Psoas muscle (tissue), 8 donors: Measurements from ENCODE around the gene GTF2E1. TPM values are rescaled to one million over a fixed set of nuclear protein-coding genes. Genes with fewer than 3 reads are reported as not detected.

ENCODE experiments used
- ATAC-seq, 4 donors: fragments of 200-7000 bp; cut with Tn5 transposase; one replicate each; pipeline ENCODE4 v1.9.1; 2020; ENCODE audit warnings: moderate library complexity in 3 of 4, mild to moderate bottlenecking in 2 of 4
- DNase-seq, 2 donors: peaks; one replicate each; pipeline ENCODE4 v3.0.0-alpha.2; 2020
- H3K27ac ChIP-seq: fragments of 200-600 bp; one replicate; pipeline ENCODE4 v1.8.0; 2022
- H3K27me3 ChIP-seq, 3 donors: fragments of 200-600 bp in 1 of 3; one replicate each; pipeline versions ENCODE4 v1.6.1 to v1.8.0; 2013 to 2022; ENCODE audit warnings: low read length in 2 of 3, mild to moderate bottlenecking in 2 of 3, moderate library complexity in 1 of 3; ENCODE audit not compliant: insufficient read depth in 3 of 3
- H3K36me3 ChIP-seq, 2 donors: fragments of 200-600 bp in 1 of 2; one replicate each; pipeline versions ENCODE4 v1.6.1 to v1.8.0; 2013 to 2022; ENCODE audit warnings: low read depth in 1 of 2, mild to moderate bottlenecking in 1 of 2, moderate library complexity in 1 of 2; ENCODE audit not compliant: insufficient read depth in 1 of 2
- H3K4me1 ChIP-seq: fragments of 200-600 bp; one replicate; pipeline ENCODE4 v1.8.0; 2022
- H3K4me3 ChIP-seq: fragments of 200-600 bp; one replicate; pipeline ENCODE4 v1.8.0; 2022; ENCODE audit warnings: mild to moderate bottlenecking
- H3K9me3 ChIP-seq: fragments of 200-600 bp; one replicate; pipeline ENCODE4 v1.8.0; 2022
- CTCF ChIP-seq: fragments of 200-600 bp; IDR thresholded peaks from one replicate; pipeline ENCODE4 v1.8.0; 2022; ENCODE audit warnings: antibody characterized with exemption
- WGBS, 3 donors: extraction: QIAGEN DNeasy Blood & Tissue Kit; methylation state at CpG; one replicate each; pipeline versions ENCODE4 v1.1.6 to v1.1.7; 2013; 5-methylcytosine and 5-hydroxymethylcytosine counted together
- intact Hi-C, 2 donors: fragments of 100-400 bp; cut with DNase I; formaldehyde crosslinking; loops; one replicate each; pipeline versions ENCODE4 v1.11.0 to v1.14.2; 2022
- polyA plus RNA-seq, 3 donors: library from polyadenylated mRNA; stranded (reverse); fragments of 200-250 nt; gene quantifications; one replicate each; pipeline ENCODE4 v1.2.3, GENCODE V29; 2013
- total RNA-seq, 4 donors: library from RNA; stranded (reverse); fragmentation: NEBNext Ultra II Directional in 2 of 4; extraction: Animal tissue kit (Norgen Biotek cat#: 25700) in 2 of 4; gene quantifications; one replicate each; pipeline versions ENCODE4 v1.2.1 to v1.2.4, GENCODE V29; 2021 to 2023
- donor health status: healthy with polysubstance abuse.
- donor health status: DM: no; HTN: no; CAD: no; lungs with moderate emphysema.
- donor health status: Bipolar disorder and iron deficiency.
- donor health status: healthy.
- donor health status: DM: yes; HTN: yes; CAD: no.
- donor health status: DM: no; HTN: no; CAD: no.
- donor health status: DM: no; HTN: no; CAD: no.
- donor health status: DM: yes; HTN: yes; CAD: no.

Gene GTF2E1
- total and polyA plus RNA-seq, 7 donors: 5.0 to 19.8 (median 12.5) TPM

DNA sequence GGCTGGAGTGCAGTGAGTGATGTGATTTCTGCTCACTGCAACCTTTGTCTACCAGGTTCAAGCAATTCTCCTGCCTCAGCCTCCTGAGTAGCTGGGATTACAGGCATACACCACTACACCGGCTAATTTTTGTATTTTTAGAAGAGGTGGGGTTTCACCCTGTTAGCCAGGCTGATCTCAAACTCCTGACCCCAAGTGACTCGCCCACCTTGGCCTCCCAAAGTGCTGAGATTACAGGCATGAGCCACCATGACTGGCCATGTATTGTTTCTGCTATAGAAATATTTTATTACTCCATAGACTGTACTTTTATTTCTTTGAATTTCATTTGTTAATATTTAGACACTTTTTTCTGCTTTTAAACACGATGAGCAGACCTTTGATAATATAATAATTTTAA, 60.4 kb downstream of the GTF2E1 start:
- no peaks in the 10 kb centered on the region for H3K36me3 ChIP-seq
- WGBS, 3 donors: 51 to 72% (median 55%) methylated on average over 3 of the region's 3 CpGs
- TF ChIP-seq CTCF: no peak
- no peak overlapping the region for H3K27ac ChIP-seq
- H3K4me3 ChIP-seq: no peak overlapping the region
- intact Hi-C loops: no loop called here
- ATAC-seq (no peak), DNase-seq (no peak)
- H3K27me3 ChIP-seq: no peaks in the 10 kb centered on the region
- no peaks in the 10 kb centered on the region for H3K9me3 ChIP-seq
- no peaks in the 10 kb centered on the region for H3K4me1 ChIP-seq

- TF ChIP-seq CTCF: no peak
- Histone ChIP-seq H3K4me1 (no peaks in the 10 kb centered on the region), H3K4me3 (no peak overlapping the region), H3K27me3 (peaks cover 0 to 4% (median 0%) of the 10 kb centered on the region in 3 donors), H3K9me3 (no peaks in the 10 kb centered on the region), H3K27ac (no peak overlapping the region), H3K36me3 (no peaks in the 10 kb centered on the region)
- DNase-seq (no peak), ATAC-seq (no peak)
- intact Hi-C loops: no loop called here
- WGBS, 3 donors: 41 to 48% (median 43%) methylated on average over 4 of the region's 4 CpGs
Measured at GRCh38 chr3:120816728-120817127, 74.2 kb downstream of the GTF2E1 start.

DNA sequence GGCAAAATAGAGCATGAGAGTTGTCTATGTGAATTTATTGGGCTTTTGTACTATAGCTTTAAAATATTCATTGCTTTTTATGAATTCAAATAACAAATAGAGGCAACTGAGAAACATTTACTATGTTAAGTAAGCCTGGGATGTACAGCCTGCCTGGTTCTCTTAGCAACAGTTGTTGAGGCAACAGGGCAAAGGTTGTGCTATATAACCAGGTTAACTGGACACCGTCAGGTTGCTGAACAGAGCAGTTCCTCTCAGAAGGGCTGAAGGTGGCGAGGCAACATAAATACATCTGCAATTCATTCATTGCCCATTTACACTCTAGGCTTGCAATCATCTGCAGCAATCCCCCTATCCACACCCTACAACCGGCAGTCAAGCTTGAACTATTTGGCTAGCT, 78.2 kb downstream of the GTF2E1 start:
- no peak for TF ChIP-seq CTCF
- Histone ChIP-seq H3K36me3 (no peaks in the 10 kb centered on the region), H3K27me3 (no peaks in the 10 kb centered on the region), H3K4me1 (no peaks in the 10 kb centered on the region), H3K4me3 (no peak overlapping the region), H3K9me3 (no peaks in the 10 kb centered on the region), H3K27ac (no peak overlapping the region)
- intact Hi-C loops: no loop called here
- WGBS, 3 donors: 45 to 88% (median 78%) methylated on average over 3 of the region's 3 CpGs
- no peak for DNase-seq
- ATAC-seq: no peak

DNA sequence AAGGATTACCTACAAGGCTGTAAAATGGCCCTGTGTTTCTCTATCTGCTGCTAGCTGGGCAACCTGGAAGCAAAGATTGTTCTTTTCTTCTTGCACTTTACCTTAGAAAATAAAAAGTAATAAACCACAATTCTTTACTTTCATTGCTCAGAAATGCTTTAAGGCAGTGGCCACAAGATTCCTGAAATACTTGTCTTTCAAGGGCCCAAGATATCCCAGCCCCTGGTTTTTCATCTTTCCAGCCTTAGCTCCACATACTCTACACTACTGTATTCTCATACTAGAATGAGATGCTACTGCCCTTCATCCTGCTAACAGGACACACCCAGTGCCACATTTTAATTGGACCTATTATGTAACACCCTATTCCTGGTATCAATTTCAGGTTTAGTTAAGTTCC, 78.9 kb downstream of the GTF2E1 start:
- no peak for DNase-seq
- H3K4me1 ChIP-seq: no peaks in the 10 kb centered on the region
- no peaks in the 10 kb centered on the region for H3K36me3 ChIP-seq
- no peak overlapping the region for H3K27ac ChIP-seq
- no peak for TF ChIP-seq CTCF
- H3K4me3 ChIP-seq: no peak overlapping the region
- no peaks in the 10 kb centered on the region for H3K27me3 ChIP-seq
- intact Hi-C loops: no loop called here
- H3K9me3 ChIP-seq: no peaks in the 10 kb centered on the region
- ATAC-seq: no peak

DNA sequence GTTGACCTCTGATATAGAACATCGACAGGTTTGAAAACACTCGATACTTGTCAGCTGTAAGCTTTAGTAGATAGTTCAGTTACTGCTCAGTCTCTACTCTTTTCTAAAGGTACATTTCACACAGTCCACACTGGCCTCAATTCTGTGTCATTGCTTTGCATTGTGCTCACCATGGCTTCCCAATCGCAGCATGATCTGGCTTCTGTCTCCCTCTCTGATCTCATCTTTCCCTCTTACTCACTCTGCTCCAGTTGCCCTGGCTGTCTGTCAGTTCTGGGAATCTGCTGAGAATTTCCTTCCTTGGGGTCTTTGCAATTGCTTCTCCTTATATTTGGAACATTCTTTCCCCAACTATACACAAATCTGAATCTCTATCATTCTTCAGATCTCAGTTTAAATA, 80.6 kb downstream of the GTF2E1 start:
- Histone ChIP-seq H3K36me3 (no peaks in the 10 kb centered on the region), H3K27me3 (no peaks in the 10 kb centered on the region), H3K4me3 (no peak overlapping the region), H3K9me3 (no peaks in the 10 kb centered on the region), H3K27ac (no peak overlapping the region), H3K4me1 (no peaks in the 10 kb centered on the region)
- 73 to 83% (median 75%) methylated on average over 3 of the region's 3 CpGs for WGBS, 3 donors
- intact Hi-C loops: no loop called here
- ATAC-seq (no peak), DNase-seq (no peak)
- no peak for TF ChIP-seq CTCF
